Measurements from ENCODE around the gene GADL1. TPM values are rescaled to one million over a fixed set of nuclear protein-coding genes. Genes with fewer than 3 reads are reported as not detected.

The GADL1 gene
- polyA plus RNA-seq: under 1 TPM in 1 of 3 donors, not detected in 2; 0.01 TPM

GRCh38 chr3:30894521-30895251, at the start of gene GADL1:
Gene GADL1, minus strand, starts transcription at chr3:30894661. Its CDS starts 47 bp downstream, at chr3:30894614.
- 2 to 4% (median 3%) methylated on average over 38 of the region's 38 CpGs for WGBS, 3 donors
- H3K27ac ChIP-seq (ENCODE audit: low read depth, low read length): no peak within 1 kb of the TSS

DNA sequence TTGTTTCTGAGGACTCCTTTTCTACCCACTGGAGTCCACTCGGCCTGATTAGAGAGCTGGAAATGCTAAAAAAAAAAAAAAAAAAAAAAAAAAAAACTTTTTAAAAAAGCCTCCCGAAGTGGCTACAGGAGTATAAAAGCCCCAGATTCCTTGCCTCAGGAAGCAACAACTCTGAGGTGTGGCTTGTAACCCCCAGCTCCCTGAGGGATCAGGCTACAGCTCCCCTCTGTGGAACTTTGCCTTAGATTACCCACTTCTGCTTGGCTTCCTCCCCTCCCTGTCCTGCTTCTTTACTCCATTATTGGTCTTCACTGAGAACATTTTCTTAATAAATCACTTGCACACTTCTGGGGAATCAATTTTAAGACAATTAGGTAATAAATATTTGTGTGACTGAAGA, 49.7 kb upstream of the GADL1 start:
- H3K27ac ChIP-seq (ENCODE audit: low read depth, low read length): no peak overlapping the region
- WGBS, 3 donors: 72 to 84% (median 81%) methylated on average over 2 of the region's 2 CpGs

DNA sequence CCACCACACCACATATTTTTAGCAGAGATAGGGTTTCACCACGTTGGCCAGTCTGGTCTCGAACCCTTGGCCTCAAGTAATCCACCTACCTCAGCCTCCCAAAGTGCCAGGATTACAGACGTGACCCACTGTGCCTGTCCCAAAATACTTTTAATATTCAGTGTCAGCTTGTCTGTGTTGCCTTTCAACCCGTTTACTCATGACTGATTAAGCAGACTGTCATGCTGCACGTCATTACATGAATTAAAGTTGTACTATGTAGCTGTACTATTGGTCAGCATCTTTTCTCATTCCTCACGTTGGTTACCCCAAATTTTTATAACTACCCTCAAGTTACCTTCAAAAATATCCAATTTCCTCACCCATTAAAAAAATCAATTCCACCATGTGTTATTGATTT, 48.7 kb upstream of the GADL1 start:
- H3K27ac ChIP-seq (ENCODE audit: low read depth, low read length): no peak overlapping the region
- WGBS, 3 donors: 76 to 96% (median 89%) methylated on average over 6 of the region's 6 CpGs

DNA sequence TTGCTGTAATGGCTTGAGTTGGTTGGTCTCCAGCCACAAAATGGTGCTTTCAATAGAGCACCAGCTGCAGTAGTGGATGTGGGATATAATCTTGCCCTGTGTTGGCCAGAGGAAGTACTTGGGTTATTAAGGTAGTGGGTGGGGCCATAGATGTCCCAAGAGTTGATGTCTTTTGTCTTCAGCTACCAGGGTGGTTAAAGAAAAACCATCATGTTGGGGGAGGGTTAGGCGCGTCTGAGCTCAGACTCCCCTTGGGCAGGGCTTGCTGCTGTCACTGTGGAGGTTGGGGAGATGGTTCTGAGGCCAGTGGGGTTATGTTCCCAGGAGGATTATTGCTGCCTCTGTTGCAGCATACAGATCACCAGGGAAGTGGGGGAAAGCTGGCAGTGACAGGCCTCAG, 46.9 kb upstream of the GADL1 start:
- no peak overlapping the region for H3K27ac ChIP-seq (ENCODE audit: low read depth, low read length)
- 82 to 87% (median 87%) methylated on average over 2 of the region's 2 CpGs for WGBS, 3 donors

- WGBS, 3 donors: 77 to 96% (median 90%) methylated on average over 2 of the region's 2 CpGs
These were observed 46.3 kb upstream of the GADL1 start for GRCh38 chr3:30940740-30941139.

DNA sequence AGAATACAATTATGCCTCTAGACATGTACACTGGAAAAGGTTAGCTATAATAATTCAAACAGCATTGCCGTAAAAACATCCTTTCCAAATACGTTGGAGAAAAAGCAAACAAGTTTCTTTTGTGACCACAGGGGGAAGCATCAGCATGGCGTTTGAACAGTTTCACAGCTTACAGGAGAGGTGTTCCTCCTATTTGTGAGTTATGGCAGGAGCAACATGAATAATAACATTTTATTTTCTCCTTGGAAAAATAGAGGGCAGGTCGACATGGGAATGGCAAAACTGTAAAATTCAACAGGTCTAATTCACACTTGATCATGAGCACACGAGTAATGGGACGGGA, 39.7 kb upstream of the GADL1 start:
- WGBS, 3 donors: 10 to 18% (median 18%) methylated on average over 6 of the region's 6 CpGs
- H3K27ac ChIP-seq (ENCODE audit: low read depth, low read length): no peak overlapping the region

More at GRCh38 chr3:30940740-30941139, 46.3 kb upstream of the GADL1 start:
- no peak overlapping the region for H3K27ac ChIP-seq (ENCODE audit: low read depth, low read length)

- no peak overlapping the region for H3K27ac ChIP-seq (ENCODE audit: low read depth, low read length)
- WGBS, 3 donors: 12 to 41% (median 39%) methylated on average over 5 of the region's 5 CpGs
These were observed 39.2 kb upstream of the GADL1 start for GRCh38 chr3:30933478-30934207.

GRCh38 chr3:30932513-30933098, 38.1 kb upstream of the GADL1 start:
- no peak overlapping the region for H3K27ac ChIP-seq (ENCODE audit: low read depth, low read length)
- WGBS, 3 donors: 65 to 73% (median 70%) methylated on average over 2 of the region's 2 CpGs

DNA sequence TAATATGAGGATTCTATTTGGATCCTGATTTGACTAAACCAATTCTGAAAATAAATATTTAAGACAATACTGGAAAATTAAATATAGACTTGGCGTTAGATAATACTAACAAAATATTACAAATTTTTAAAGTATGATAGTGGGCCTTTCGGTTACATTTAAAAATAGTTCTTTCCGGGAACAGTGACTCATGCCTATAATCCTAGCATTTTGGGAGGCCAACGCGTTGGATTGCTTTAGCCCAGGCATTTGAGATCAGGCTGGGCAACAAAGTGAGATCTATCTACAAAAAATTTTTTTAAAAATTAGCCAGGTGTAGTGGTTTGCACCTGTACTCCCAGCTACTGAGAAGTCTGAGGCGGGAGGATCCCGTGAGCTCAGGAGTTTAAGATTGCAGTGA, 30.3 kb upstream of the GADL1 start:
- 86 to 87% (median 87%) methylated on average over 7 of the region's 7 CpGs for WGBS, 3 donors
- H3K27ac ChIP-seq (ENCODE audit: low read depth, low read length): no peak overlapping the region

DNA sequence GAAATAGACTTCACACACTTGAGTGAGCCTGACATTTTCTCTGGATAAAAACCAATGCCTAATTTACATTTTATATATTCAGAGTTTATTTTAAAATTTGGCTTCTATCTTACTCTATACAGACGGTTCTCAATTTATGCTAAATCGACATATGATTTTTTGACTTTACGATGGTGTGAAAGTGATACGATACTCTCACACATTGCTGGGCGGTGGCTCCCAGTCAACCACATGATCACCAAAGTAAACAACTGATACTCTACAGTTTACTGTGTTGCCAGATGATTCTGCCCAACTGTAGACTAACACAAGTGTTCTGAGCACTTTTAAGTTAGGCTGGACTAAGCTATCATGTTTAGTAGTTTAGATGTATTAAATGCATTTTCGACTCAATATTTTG, 25.1 kb upstream of the GADL1 start:
- WGBS, 3 donors: 89 to 93% (median 92%) methylated on average over 6 of the region's 6 CpGs

GRCh38 chr3:30918761-30919160, 24.3 kb upstream of the GADL1 start:
- 89 to 99% (median 94%) methylated on average over 1 of the region's 1 CpG for WGBS, 3 donors
- H3K27ac ChIP-seq (ENCODE audit: low read depth, low read length): no peak overlapping the region

More for the DNA sequence above, 25.1 kb upstream of the GADL1 start:
- no peak overlapping the region for H3K27ac ChIP-seq (ENCODE audit: low read depth, low read length)

DNA sequence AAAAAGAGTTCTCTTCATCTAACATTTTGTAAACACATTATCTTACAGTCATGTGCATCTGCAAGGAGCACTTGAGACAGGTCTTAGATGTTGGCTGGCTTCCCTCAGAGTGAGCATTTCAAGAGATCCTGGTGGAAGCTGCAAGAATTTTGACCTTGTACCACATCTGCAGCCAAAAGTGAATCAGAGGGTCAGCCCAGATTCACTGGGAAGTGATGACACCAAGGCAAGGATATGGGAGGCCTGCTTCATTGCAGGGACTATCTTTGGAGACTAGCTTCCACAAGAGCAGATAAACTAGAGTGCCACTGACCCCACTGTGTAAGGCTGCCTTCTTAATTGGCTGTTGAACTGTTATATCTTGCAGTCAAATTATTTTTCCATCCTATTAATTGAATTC, 21.3 kb upstream of the GADL1 start:
- no peak overlapping the region for H3K27ac ChIP-seq (ENCODE audit: low read depth, low read length)

GRCh38 chr3:30914696-30915095, 20.2 kb upstream of the GADL1 start:
- H3K27ac ChIP-seq (ENCODE audit: low read depth, low read length): no peak overlapping the region
- WGBS, 3 donors: 89 to 94% (median 92%) methylated on average over 4 of the region's 4 CpGs

- WGBS, 3 donors: 76 to 77% (median 76%) methylated on average over 4 of the region's 4 CpGs
- H3K27ac ChIP-seq (ENCODE audit: low read depth, low read length): no peak overlapping the region
These were observed 18.7 kb upstream of the GADL1 start for GRCh38 chr3:30913176-30913575.

- no peak overlapping the region for H3K27ac ChIP-seq (ENCODE audit: low read depth, low read length)
These were observed 17.8 kb upstream of the GADL1 start for GRCh38 chr3:30912301-30912700.

GRCh38 chr3:30908456-30909037, 14.1 kb upstream of the GADL1 start:
- 63 to 69% (median 65%) methylated on average over 7 of the region's 7 CpGs for WGBS, 3 donors
- H3K27ac ChIP-seq (ENCODE audit: low read depth, low read length): no peak overlapping the region

DNA sequence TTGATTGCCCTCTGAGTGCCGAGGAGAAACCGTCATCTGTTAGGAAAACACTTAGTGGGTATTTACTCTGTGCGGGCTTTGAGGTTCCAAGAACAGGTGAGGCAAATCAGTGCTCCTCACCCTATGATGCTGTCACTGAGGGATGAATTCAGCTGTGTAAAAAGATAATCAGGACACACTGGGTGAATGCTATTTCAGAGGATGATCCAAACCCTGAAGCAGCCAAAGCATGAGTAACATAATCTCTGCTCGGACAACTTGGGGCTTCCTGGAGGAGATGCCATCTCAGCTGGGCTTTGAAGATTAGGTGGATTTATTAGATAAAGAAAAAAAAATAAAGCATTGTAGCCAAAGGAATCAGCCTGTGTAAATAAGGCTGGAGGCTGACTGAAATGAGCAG, 10.5 kb upstream of the GADL1 start:
- WGBS, 3 donors: 37 to 73% (median 58%) methylated on average over 4 of the region's 4 CpGs
- H3K27ac ChIP-seq (ENCODE audit: low read depth, low read length): no peak overlapping the region

DNA sequence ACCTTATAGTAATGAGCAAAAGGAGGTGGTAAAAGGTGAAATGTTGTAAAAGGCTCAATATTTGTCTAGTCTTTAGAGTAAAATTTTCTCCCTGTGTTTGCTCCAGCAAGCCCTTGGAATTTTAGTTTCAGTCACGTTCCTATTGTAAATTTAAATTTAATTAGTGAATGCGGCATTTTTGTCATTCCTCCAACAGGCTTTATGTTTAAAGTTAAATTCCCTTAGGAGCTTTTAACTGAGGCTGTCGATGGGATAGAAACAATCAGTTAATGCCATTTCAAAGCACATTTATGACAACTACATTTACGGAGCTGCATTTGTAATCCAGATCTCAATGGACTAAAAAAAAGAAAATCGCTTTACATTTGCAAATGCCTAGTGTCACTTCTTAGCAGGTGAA, 868 bp upstream of the GADL1 start:
- no peak overlapping the region for H3K27ac ChIP-seq (ENCODE audit: low read depth, low read length)
- 73 to 94% (median 86%) methylated on average over 5 of the region's 5 CpGs for WGBS, 3 donors

- WGBS, 3 donors: 39 to 49% (median 48%) methylated on average over 8 of the region's 8 CpGs
These were observed 659 bp downstream of the GADL1 start for GRCh38 chr3:30893678-30894325.

More at GRCh38 chr3:30893678-30894325, 659 bp downstream of the GADL1 start:
- no peak overlapping the region for H3K27ac ChIP-seq (ENCODE audit: low read depth, low read length)

Measured in adipose tissue (tissue), 3 donors.